Measurements from ENCODE around the gene DUSP28. TPM values are rescaled to one million over a fixed set of nuclear protein-coding genes. Genes with fewer than 3 reads are reported as not detected.

DUSP28 gene
- total RNA-seq, 1 donor from 2014 or later, result 10.9 TPM

Other genes with a start within 250 kb of the DUSP28 start
- gene GPC1, start 124.7 kb upstream of the DUSP28 start, total RNA-seq, result 4.6 and 5.4 TPM in 2 replicates
- gene ANKMY1, start 2.4 kb upstream of the DUSP28 start, total RNA-seq, result 28.6 and 33.0 TPM in 2 replicates
- gene RNPEPL1, start 8.1 kb downstream of the DUSP28 start, total RNA-seq, result 115 and 121 TPM in 2 replicates
- gene CAPN10, start 26.4 kb downstream of the DUSP28 start, total RNA-seq, result 59.7 and 65.8 TPM in 2 replicates
- gene GPR35, start 65.1 kb downstream of the DUSP28 start, total RNA-seq, result 13.5 and 16.6 TPM in 2 replicates
- gene AQP12B, start 122.5 kb downstream of the DUSP28 start, total RNA-seq, result not detected in 2 replicates
- not detected in 2 replicates for gene AQP12A, start 131.5 kb downstream of the DUSP28 start, total RNA-seq

Data from T-helper 1 cell treated with Interleukin-12 subunit alpha and Interleukin-12 subunit beta and Interleukin-4 antibody, amounts not matched to agents 30 ng/mL and 1 ng/mL, for 36 hours (primary cell).